GM21786 (cell line): ENCODE data around the gene JMY.

ENCODE experiments used
- ATAC-seq: cut with Tn5 transposase; IDR thresholded peaks from one replicate; pipeline ENCODE4 v1.9.1; 2021; ENCODE audit not compliant: unreplicated experiment

JMY gene

GRCh38 chr5:79235634-79236361 is at the start of gene JMY:
Gene JMY, plus strand, starts transcription at chr5:79236131. Its CDS starts 520 bp downstream, at chr5:79236651.
- ATAC-seq = peak; percentile 57

GRCh38 chr5:79186455-79186854 is 49.5 kb upstream of the JMY start:
- ATAC-seq = no peak

GRCh38 chr5:79189439-79190234 is 46.3 kb upstream of the JMY start:
- ATAC-seq = no peak

- no peak for ATAC-seq
These were observed 45.7 kb upstream of the JMY start for GRCh38 chr5:79190235-79190529.

- ATAC-seq = no peak
These were observed 44.5 kb upstream of the JMY start for GRCh38 chr5:79191457-79191856.

GRCh38 chr5:79193643-79194042 is 42.3 kb upstream of the JMY start:
- no peak for ATAC-seq

GRCh38 chr5:79200573-79201183 is 35.3 kb upstream of the JMY start:
- no peak for ATAC-seq

- no peak for ATAC-seq
These were observed 34.7 kb upstream of the JMY start for GRCh38 chr5:79201206-79201605.

GRCh38 chr5:79202076-79202475 is 33.9 kb upstream of the JMY start:
- ATAC-seq = no peak

GRCh38 chr5:79205965-79206364 is 30.0 kb upstream of the JMY start:
- ATAC-seq = no peak

GRCh38 chr5:79206541-79206940 is 29.4 kb upstream of the JMY start:
- no peak for ATAC-seq

GRCh38 chr5:79209505-79209904 is 26.4 kb upstream of the JMY start:
- no peak for ATAC-seq

GRCh38 chr5:79224286-79224984 is 11.5 kb upstream of the JMY start:
- ATAC-seq = no peak

- no peak for ATAC-seq
These were observed 10.9 kb upstream of the JMY start for GRCh38 chr5:79225026-79225425.

GRCh38 chr5:79225441-79225840 is 10.5 kb upstream of the JMY start:
- ATAC-seq = no peak

GRCh38 chr5:79227484-79228025 is 8.4 kb upstream of the JMY start:
- ATAC-seq = no peak

GRCh38 chr5:79229357-79230174 is 6.4 kb upstream of the JMY start:
- no peak for ATAC-seq

- peak; percentile 9 for ATAC-seq
These were observed 684 bp upstream of the JMY start for GRCh38 chr5:79235261-79235633.

- peak; percentile 14 for ATAC-seq
These were observed 535 bp downstream of the JMY start for GRCh38 chr5:79236362-79236969.
